K562 (cell line): ENCODE results near the gene RALGAPB. TPM values are rescaled to one million over a fixed set of nuclear protein-coding genes. Genes with fewer than 3 reads are reported as not detected.

ENCODE experiments used
- BRD4 ChIP-seq: fragments of 200-600 bp; sonication (generic); IDR thresholded peaks from 2 replicates; pipeline ENCODE4 v1.6.1; 2017; ENCODE audit warnings: inconsistent platforms
- CBFA2T3 ChIP-seq: fragments of 450-650 bp; IDR thresholded peaks from 2 replicates; pipeline ENCODE4 v1.6.1; 2017
- CHD1 ChIP-seq: fragments of 200-600 bp; sonication (generic); IDR thresholded peaks from one replicate; pipeline ENCODE4 v1.6.1; 2012; ENCODE audit warnings: mild to moderate bottlenecking, moderate library complexity, low read length, inconsistent platforms
- CXXC5 ChIP-seq: fragments of 250-450 bp; sonication (Bioruptor Pico); IDR thresholded peaks from 2 replicates; pipeline ENCODE4 v1.8.0; 2022; ENCODE audit warnings: inconsistent platforms, mild to moderate bottlenecking, moderate library complexity
- ETV6 ChIP-seq, 3 experiments: fragments of 150-350 bp in 1 of 3; sonication (generic) in 1 of 3; formaldehyde crosslinking in 1 of 3; IDR thresholded peaks; 2 replicates each; pipeline versions ENCODE4 v1.6.1 to v1.8.0; 2014 to 2022; ENCODE audit warnings: borderline replicate concordance in 2 of 3, low read depth in 2 of 3, antibody characterized with exemption in 1 of 3, low read length in 1 of 3, mild to moderate bottlenecking in 1 of 3, missing genetic modification reagents in 1 of 3
- KAT2B ChIP-seq: IDR thresholded peaks from one replicate; pipeline ENCODE4 v1.6.1; 2012; ENCODE audit warnings: low read depth, mild to moderate bottlenecking, control low read depth, inconsistent platforms, low read length, moderate library complexity
- NBN ChIP-seq: fragments of 450-650 bp; IDR thresholded peaks from 2 replicates; pipeline ENCODE4 v1.6.1; 2016; ENCODE audit warnings: low read depth, mild to moderate bottlenecking
- NCOA1 ChIP-seq: fragments of 450-650 bp; IDR thresholded peaks from 2 replicates; pipeline ENCODE4 v1.6.1; 2016; ENCODE audit warnings: low read depth
- NFYB ChIP-seq: IDR thresholded peaks from 2 replicates; pipeline ENCODE4 v1.6.1; 2011; ENCODE audit warnings: mild to moderate bottlenecking, moderate library complexity; ENCODE audit not compliant: insufficient read length; ENCODE audit errors: extremely low read depth
- POLR2AphosphoS5 ChIP-seq: IDR thresholded peaks from 2 replicates; pipeline ENCODE4 v1.6.1; 2011; ENCODE audit warnings: mild to moderate bottlenecking, low read depth, low read length, moderate library complexity; ENCODE audit not compliant: control insufficient read depth, insufficient read depth
- POLR2G ChIP-seq: fragments of 200-400 bp; formaldehyde crosslinking; IDR thresholded peaks from 2 replicates; pipeline ENCODE4 v1.6.1; 2017; ENCODE audit warnings: low read depth, mild to moderate bottlenecking, antibody characterized with exemption, low read length, moderate library complexity
- RBM14 ChIP-seq: fragments of 200-400 bp; formaldehyde crosslinking; IDR thresholded peaks from 2 replicates; pipeline ENCODE4 v1.6.1; 2018; ENCODE audit warnings: low read depth, mild to moderate bottlenecking, low read length, moderate library complexity, borderline replicate concordance; ENCODE audit not compliant: insufficient read depth
- RFX1 ChIP-seq: fragments of 450-650 bp; IDR thresholded peaks from 2 replicates; pipeline ENCODE4 v1.6.1; 2016; ENCODE audit warnings: mild to moderate bottlenecking, moderate library complexity
- RNF2 ChIP-seq: sonication (generic); IDR thresholded peaks from 2 replicates; pipeline ENCODE4 v1.6.1; 2016
- RREB1 ChIP-seq: fragments of 250-450 bp; sonication (Bioruptor Pico); IDR thresholded peaks from 2 replicates; pipeline ENCODE4 v1.4.0; 2020
- SMAD3 ChIP-seq: fragments of 450-650 bp; formaldehyde crosslinking; conservative IDR thresholded peaks from 2 replicates; pipeline ENCODE4 v1.4.0; 2020; ENCODE audit warnings: mild to moderate bottlenecking
- SRSF1 ChIP-seq: fragments of 200-400 bp; formaldehyde crosslinking; IDR thresholded peaks from 2 replicates; pipeline ENCODE4 v1.6.1; 2017; ENCODE audit warnings: mild to moderate bottlenecking, low read depth, low read length, moderate library complexity
- TAF15 ChIP-seq: fragments of 200-400 bp; formaldehyde crosslinking; IDR thresholded peaks from 2 replicates; pipeline ENCODE4 v1.6.1; 2017; ENCODE audit warnings: mild to moderate bottlenecking, low read depth, low read length, moderate library complexity
- ZNF175 ChIP-seq: fragments of 200-800 bp; sonication (Bioruptor generic); IDR thresholded peaks from 2 replicates; pipeline ENCODE4 v1.6.1; 2016; ENCODE audit warnings: low read depth, mild to moderate bottlenecking, missing genetic modification characterization, missing compliant biosample characterization
- ZNF274 ChIP-seq: IDR thresholded peaks from 2 replicates; pipeline ENCODE4 v1.6.1; 2011; ENCODE audit warnings: low read depth, mild to moderate bottlenecking, low read length, moderate library complexity, borderline replicate concordance
- ZNF551 ChIP-seq: fragments of 250-450 bp; sonication (Bioruptor Pico); IDR thresholded peaks from 2 replicates; pipeline ENCODE4 v1.5.0; 2021; ENCODE audit warnings: mild to moderate bottlenecking, moderate library complexity
- ZNF764 ChIP-seq: fragments of 250-450 bp; sonication (Bioruptor Pico); IDR thresholded peaks from 2 replicates; pipeline ENCODE4 v1.4.0; 2020; ENCODE audit warnings: low read depth, mild to moderate bottlenecking, moderate library complexity
- ZNF778 ChIP-seq: fragments of 450-650 bp; formaldehyde crosslinking; IDR thresholded peaks from 2 replicates; pipeline ENCODE4 v1.4.0; 2020; ENCODE audit warnings: mild to moderate bottlenecking, moderate library complexity
- polyA plus RNA-seq, 8 experiments: library from polyadenylated mRNA; depleted of rRNA in 4 of 8; stranded (reverse) in 5 of 8; unstranded in 3 of 8; fragments of >200 nt; fragmentation: Nextera tagmentation in 2 of 8; fragmentation: Illumina TruSeq in 1 of 8; extraction: Ambion mirVana in 2 of 8; extraction: Trizol in 1 of 8; gene quantifications; 2 replicates each; pipeline versions ENCODE4 v1.2.1 to v1.2.3, GENCODE V29; 2011 to 2014; ENCODE audit warnings: inconsistent platforms in 1 of 8, missing spikeins in 1 of 8
- total RNA-seq, 7 experiments: library from RNA; depleted of rRNA in 6 of 7; stranded (reverse); fragments of >200 nt in 6 of 7; fragmentation: Illumina TruSeq in 2 of 7; extraction: Trizol in 2 of 7; gene quantifications; 2 replicates each; pipeline versions ENCODE4 v1.2.1 to v1.2.3, GENCODE V29; 2011 to 2021; ENCODE audit warnings: low replicate concordance in 1 of 7

The RALGAPB gene
- total and polyA plus RNA-seq, 9 of the 15 experiments (the other 6 are each of a cell fraction or from before 2014, with no cell fraction given), result 4.3 to 25.6 (median 13.6) TPM

- TF ChIP-seq ZNF778 (CRISPR knock-in tag), result no peak
- TF ChIP-seq ZNF551, result no peak
- no peak for TF ChIP-seq RFX1
- TF ChIP-seq ZNF274, result no peak
- peak; percentile 93 for TF ChIP-seq CXXC5 (CRISPR knock-in tag)
- no peak for TF ChIP-seq RBM14
- TF ChIP-seq POLR2G, result peak; percentile 100
- TF ChIP-seq NCOA1, result 0 out of 2 replicates have a peak, but pooled peaks have one; percentile 11
- TF ChIP-seq ETV6 (IDR thresholded peaks at IDR 0.05; ENCODE audit: borderline replicate concordance in 1 of 2, low read depth in 2 of 2, low read length in 1 of 2), result peak; percentile 26 to 52; a peak in 1 of 4 replicates
- TF ChIP-seq ETV6 (CRISPR knock-in tag; IDR thresholded peaks at IDR 0.05; ENCODE audit: borderline replicate concordance), result no peak
- TF ChIP-seq CHD1, result peak; percentile 71
- TF ChIP-seq POLR2AphosphoS5, result peak; percentile 92
- no peak for TF ChIP-seq ZNF175 (CRISPR knock-in tag)
- 0 out of 2 replicates have a peak, but pooled peaks have one; percentile 14 for TF ChIP-seq CBFA2T3
- TF ChIP-seq SMAD3, result no peak; the same call in 1 of the 2 replicates
- TF ChIP-seq ZNF764 (CRISPR knock-in tag), result no peak
- TF ChIP-seq NFYB, result no peak
- TF ChIP-seq SRSF1, result no peak
- TF ChIP-seq RREB1 (CRISPR knock-in tag), result 0 out of 2 replicates have a peak, but pooled peaks have one; percentile 25
- TF ChIP-seq TAF15, result no peak
- TF ChIP-seq RNF2, result peak; percentile 84
- 0 out of 2 replicates have a peak, but pooled peaks have one; percentile 62 for TF ChIP-seq NBN
- TF ChIP-seq BRD4, result 0 out of 2 replicates have a peak, but pooled peaks have one; percentile 72
- TF ChIP-seq KAT2B, result no peak
These were observed 26.0 kb upstream of the RALGAPB start (continued) for GRCh38 chr20:38446441-38447209.
